SU-DHL-6 (cell line): ENCODE data around the gene RHEX.

Source experiments
- CTCF ChIP-seq: fragments of 200-600 bp; sonication (generic); IDR thresholded peaks from one replicate; pipeline ENCODE4 v1.5.1; 2017; ENCODE audit warnings: antibody characterized with exemption, mild to moderate bottlenecking, low read length, moderate library complexity; ENCODE audit not compliant: insufficient read depth, poor library complexity, severe bottlenecking
- EZH2phosphoT487 ChIP-seq: fragments of 200-600 bp; sonication (generic), shearing (Covaris generic); conservative IDR thresholded peaks from 2 replicates; pipeline ENCODE4 v1.6.1; 2018; ENCODE audit warnings: mild to moderate bottlenecking, antibody characterized with exemption, low read length, moderate library complexity, mixed read lengths

GRCh38 chr1:206035027-206035426 lies 17.9 kb upstream of the RHEX start:
- TF ChIP-seq CTCF, result no peak
- no peak for TF ChIP-seq EZH2phosphoT487
